PC-3 (cell line): ENCODE measurements around the gene LYRM1.

Experiments
- CTCF ChIP-seq: fragments of 300-600 bp; sonication (generic); conservative IDR thresholded peaks from 2 replicates; pipeline ENCODE4 v1.5.1; 2017; ENCODE audit warnings: antibody characterized with exemption, low read depth, mild to moderate bottlenecking, low read length
- EZH2phosphoT487 ChIP-seq: fragments of 300-600 bp; sonication (generic); IDR thresholded peaks from 2 replicates; pipeline ENCODE4 v1.6.1; 2018; ENCODE audit warnings: mild to moderate bottlenecking, antibody characterized with exemption, low read length, borderline replicate concordance

- TF ChIP-seq EZH2phosphoT487 (no peak), CTCF (no peak)
Observed at GRCh38 chr16:20874088-20874581, 26.4 kb upstream of the LYRM1 start.
